ENCODE data around the gene GAGE12H.
"Not testable (repeated sequence)": the region's sequence is repeated elsewhere in the genome, so short reads cannot be mapped to it uniquely, and the experiment has no call there.

GRCh38 chrX:49589196-49589595 lies 9.4 kb downstream of the GAGE12H start, which contains the start of gene GAGE2A:
- TF ChIP-seq CTCF (optimal IDR thresholded peaks at IDR 0.05 in 1 of 3, IDR thresholded peaks at IDR 0.05 in 1 of 3, conservative IDR thresholded peaks at IDR 0.05 in 1 of 3; ENCODE audit: extremely low read depth in 1 of 3, insufficient read depth in 2 of 3, low read length in 3 of 3); EZH2 (IDR thresholded peaks at IDR 0.05; ENCODE audit: low read length): not testable (repeated sequence)

All from keratinocyte (primary cell).